Activated CD8-positive, alpha-beta T cell treated with anti-CD3 and anti-CD28 coated beads, Interleukin-2, amount 10 ng/mL, durations not matched to agents 7 days and 5 days (primary cell): ENCODE results near the gene CPEB4. TPM values are rescaled to one million over a fixed set of nuclear protein-coding genes. Genes with fewer than 3 reads are reported as not detected.

Experiments used
- ATAC-seq: fragments of 150-1000 bp; cut with Tn5 transposase; one replicate; pipeline ENCODE4 v1.10.0; 2021; ENCODE audit warnings: moderate library complexity
- CTCF ChIA-PET: fragments of 350-600 bp; sonication (Branson Sonifier 250); formaldehyde crosslinking; loops from one replicate; lab custom pipeline; 2021; ENCODE audit warnings: antibody characterized with exemption; lab: Charles Lee
- POLR2A ChIA-PET: fragments of 350-600 bp; sonication (Branson Sonifier 250); formaldehyde crosslinking; loops from one replicate; lab custom pipeline; 2021; ENCODE audit warnings: antibody characterized with exemption; lab: Charles Lee
- DNase-seq: peaks from one replicate; pipeline ENCODE4 v3.0.0-alpha.2; 2020
- H3K27ac Mint-ChIP-seq: one replicate; pipeline ENCODE4 v1.8.0; 2021; ENCODE audit warnings: mild to moderate bottlenecking, mixed read lengths
- H3K27me3 Mint-ChIP-seq: one replicate; pipeline ENCODE4 v1.8.0; 2021; ENCODE audit warnings: low read depth, mixed read lengths
- H3K36me3 Mint-ChIP-seq: one replicate; pipeline ENCODE4 v1.8.0; 2021; ENCODE audit warnings: low read depth, mixed read lengths
- H3K4me1 Mint-ChIP-seq: one replicate; pipeline ENCODE4 v1.8.0; 2021; ENCODE audit warnings: low read depth, mixed read lengths
- H3K4me3 Mint-ChIP-seq: one replicate; pipeline ENCODE4 v1.8.0; 2021; ENCODE audit warnings: mild to moderate bottlenecking, mixed read lengths
- H3K9me3 Mint-ChIP-seq: one replicate; pipeline ENCODE4 v1.8.0; 2022; ENCODE audit warnings: mixed read lengths; ENCODE audit not compliant: insufficient read depth
- total RNA-seq, 2 experiments: library from RNA; stranded (reverse); gene quantifications; one replicate each; pipeline ENCODE4 v1.2.3, GENCODE V29; 2021

Gene CPEB4
- total RNA-seq, 2 experiments from 2014 or later = 10.5 to 12.3 TPM

DNA sequence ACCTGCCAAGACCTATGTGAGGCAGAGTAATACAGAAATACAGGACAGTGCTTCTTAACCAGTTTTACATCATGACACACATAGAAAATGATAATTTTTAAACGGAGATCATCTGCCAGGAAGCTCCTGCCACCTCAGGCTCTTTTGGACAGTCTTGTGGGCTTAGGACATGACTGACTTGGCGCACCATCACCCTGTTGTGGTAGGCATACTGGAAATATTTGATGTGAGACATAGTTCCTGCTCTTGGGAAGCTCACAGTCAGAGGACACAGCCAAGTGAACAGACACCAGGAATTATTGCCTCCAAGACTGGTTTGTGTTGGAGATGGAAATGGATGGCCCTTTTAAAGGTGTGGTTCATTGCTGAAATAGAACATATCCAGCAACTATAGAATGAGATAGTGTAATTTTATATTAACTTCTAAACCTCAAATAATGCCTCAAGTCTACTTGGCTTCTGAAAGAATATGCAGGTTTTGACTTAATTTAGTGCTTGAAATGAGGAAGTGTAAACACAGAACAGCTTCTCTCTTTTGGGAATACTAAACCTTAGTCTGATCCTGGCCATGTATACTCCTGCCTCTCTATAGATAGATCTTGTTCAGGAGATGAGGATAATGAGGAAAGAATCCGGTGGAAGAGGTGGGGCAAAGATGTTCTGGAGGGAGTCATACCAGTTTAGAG is 19.7 kb downstream of the CPEB4 start:
- Mint-ChIP-seq H3K27ac (no peak overlapping the region), H3K36me3 (peaks cover 4% of the 10 kb centered on the region), H3K27me3 (no peaks in the 10 kb centered on the region), H3K9me3 (no peaks in the 10 kb centered on the region), H3K4me1 (peaks cover 7% of the 10 kb centered on the region), H3K4me3 (no peak overlapping the region)
- POLR2A ChIA-PET = no interaction called here
- DNase-seq (no peak), ATAC-seq (no peak)
- CTCF ChIA-PET = interaction anchor here (2.1 kb wide), 1 partner anchor 17 kb away, joined by 6 read pairs; no protein-coding TSS in a partner anchor

GRCh38 chr5:173909199-173909598 is 21.1 kb downstream of the CPEB4 start:
- no peaks in the 10 kb centered on the region for H3K4me1 Mint-ChIP-seq
- no peak overlapping the region for H3K27ac Mint-ChIP-seq
- ChIA-PET CTCF (interaction anchor here (2.1 kb wide), 1 partner anchor 16 kb away, joined by 6 read pairs; no protein-coding TSS in a partner anchor), POLR2A (no interaction called here)
- DNase-seq = no peak
- no peak overlapping the region for H3K4me3 Mint-ChIP-seq
- H3K9me3 Mint-ChIP-seq = no peaks in the 10 kb centered on the region
- peaks cover 4% of the 10 kb centered on the region for H3K36me3 Mint-ChIP-seq
- no peak for ATAC-seq
- H3K27me3 Mint-ChIP-seq = no peaks in the 10 kb centered on the region

- no peaks in the 10 kb centered on the region for H3K27me3 Mint-ChIP-seq
- POLR2A ChIA-PET = no interaction called here
These were observed 22.1 kb downstream of the CPEB4 start for GRCh38 chr5:173910215-173910614.

DNA sequence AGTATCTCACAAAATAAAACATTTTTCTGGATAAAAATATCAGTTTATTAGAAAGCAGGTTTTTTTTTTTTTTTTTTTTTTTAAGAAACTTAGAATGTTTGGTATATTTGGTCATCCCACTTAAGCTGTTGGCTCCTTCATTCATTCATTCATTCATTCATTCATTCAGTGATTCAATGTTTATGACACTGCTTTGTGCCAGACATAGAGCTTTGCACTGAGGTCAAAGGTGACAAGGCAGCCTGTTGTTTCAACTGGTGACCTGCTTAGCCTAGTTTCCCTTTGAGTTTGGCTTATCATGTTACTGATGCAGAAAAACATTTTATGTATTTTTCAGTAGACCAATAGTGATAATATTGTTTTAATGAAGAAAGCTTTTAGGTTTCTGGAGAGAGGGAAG is 23.5 kb downstream of the CPEB4 start:
- ChIA-PET POLR2A (no interaction called here), CTCF (interaction anchor here (0.7 to 1.3 kb wide), 4 partner anchors 8 to 125 kb away, joined by 3 to 4 read pairs (median 3); no protein-coding TSS in a partner anchor)
- Mint-ChIP-seq H3K4me1 (no peaks in the 10 kb centered on the region), H3K36me3 (peaks cover 6% of the 10 kb centered on the region), H3K9me3 (no peaks in the 10 kb centered on the region), H3K4me3 (no peak overlapping the region), H3K27me3 (no peaks in the 10 kb centered on the region), H3K27ac (no peak overlapping the region)
- DNase-seq (no peak), ATAC-seq (no peak)

More at GRCh38 chr5:173910215-173910614, 22.1 kb downstream of the CPEB4 start:
- no peaks in the 10 kb centered on the region for H3K4me1 Mint-ChIP-seq
- peaks cover 4% of the 10 kb centered on the region for H3K36me3 Mint-ChIP-seq
- no peak overlapping the region for H3K4me3 Mint-ChIP-seq
- no peak overlapping the region for H3K27ac Mint-ChIP-seq
- DNase-seq = no peak
- no peaks in the 10 kb centered on the region for H3K9me3 Mint-ChIP-seq
- ATAC-seq = no peak
- CTCF ChIA-PET = no interaction called here

- H3K4me1 Mint-ChIP-seq = no peaks in the 10 kb centered on the region
- ChIA-PET POLR2A (no interaction called here), CTCF (interaction anchor here (1.1 to 2.6 kb wide), 3 partner anchors 10 to 12 kb away, joined by 3 to 19 read pairs (median 4); no protein-coding TSS in a partner anchor)
- DNase-seq = no peak
- H3K27me3 Mint-ChIP-seq = no peaks in the 10 kb centered on the region
- no peak overlapping the region for H3K27ac Mint-ChIP-seq
- peaks cover 6% of the 10 kb centered on the region for H3K36me3 Mint-ChIP-seq
- H3K9me3 Mint-ChIP-seq = no peaks in the 10 kb centered on the region
- ATAC-seq = no peak
- H3K4me3 Mint-ChIP-seq = no peak overlapping the region
These were observed 25.7 kb downstream of the CPEB4 start for GRCh38 chr5:173913686-173914321.

DNA sequence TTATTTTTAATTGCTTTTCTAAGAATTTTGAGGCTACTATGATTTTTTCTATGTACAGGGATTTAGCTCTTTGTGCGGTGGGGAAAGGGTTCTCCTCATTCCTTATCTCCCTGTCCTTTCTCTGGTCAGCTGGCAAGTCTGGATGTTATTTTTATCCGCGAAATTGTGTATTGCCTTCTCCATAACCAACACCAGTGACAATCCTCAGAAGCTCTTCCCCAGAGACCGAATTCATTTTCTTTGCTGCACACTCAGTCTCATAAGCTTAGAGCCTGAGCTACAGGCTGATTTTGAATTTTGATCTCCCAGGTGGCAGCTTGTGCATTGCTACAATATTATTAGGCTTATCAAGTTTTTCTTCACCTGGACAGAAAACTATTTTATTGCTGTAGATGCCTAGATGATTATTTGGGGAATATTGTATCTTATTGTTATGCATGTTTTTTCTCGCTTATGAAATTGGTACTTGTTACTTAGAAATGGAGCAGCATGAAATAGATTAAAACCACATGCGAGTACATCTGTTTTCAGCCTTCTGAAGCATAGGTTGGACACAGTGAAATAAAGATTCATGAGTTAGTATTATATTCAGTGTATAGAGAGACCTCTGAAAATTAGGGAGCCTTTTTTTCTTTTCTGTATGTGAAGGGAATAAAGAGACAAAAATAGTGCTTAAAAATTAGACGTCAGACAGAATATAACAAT is 27.3 kb downstream of the CPEB4 start:
- H3K9me3 Mint-ChIP-seq = no peaks in the 10 kb centered on the region
- no peaks in the 10 kb centered on the region for H3K4me1 Mint-ChIP-seq
- ChIA-PET CTCF (interaction anchor here (0.6 to 2.6 kb wide), 3 partner anchors 10 to 31 kb away, joined by 3 to 19 read pairs (median 5); no protein-coding TSS in a partner anchor), POLR2A (no interaction called here)
- no peak overlapping the region for H3K27ac Mint-ChIP-seq
- peaks cover 6% of the 10 kb centered on the region for H3K36me3 Mint-ChIP-seq
- DNase-seq (no peak), ATAC-seq (no peak)
- H3K4me3 Mint-ChIP-seq = no peak overlapping the region
- no peaks in the 10 kb centered on the region for H3K27me3 Mint-ChIP-seq

DNA sequence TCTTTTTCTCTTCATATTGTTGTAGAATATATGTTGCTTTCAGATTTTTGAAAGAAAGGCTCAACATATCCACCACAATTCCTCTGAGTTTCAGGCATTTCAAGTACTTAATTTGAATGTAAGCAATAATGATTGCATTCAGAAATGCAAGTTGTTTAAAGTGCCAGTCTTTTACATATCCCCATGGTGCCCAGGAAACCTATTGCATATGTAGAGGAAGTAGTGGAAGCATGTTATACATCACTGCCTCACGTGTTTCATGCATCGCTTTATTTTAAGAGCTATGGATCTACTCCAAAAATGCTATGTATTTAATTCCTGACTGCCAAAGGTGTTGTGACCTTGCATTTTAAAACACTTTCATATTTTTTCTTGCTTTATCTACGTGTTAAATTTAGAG is 28.1 kb downstream of the CPEB4 start:
- no peak overlapping the region for H3K27ac Mint-ChIP-seq
- POLR2A ChIA-PET = interaction anchor here (2.1 kb wide), 1 partner anchor 31 kb away, joined by 7 read pairs; no protein-coding TSS in a partner anchor
- ATAC-seq (no peak), DNase-seq (no peak)
- H3K4me1 Mint-ChIP-seq = no peaks in the 10 kb centered on the region
- no peak overlapping the region for H3K4me3 Mint-ChIP-seq
- no peaks in the 10 kb centered on the region for H3K9me3 Mint-ChIP-seq
- no peaks in the 10 kb centered on the region for H3K27me3 Mint-ChIP-seq
- H3K36me3 Mint-ChIP-seq = peaks cover 6% of the 10 kb centered on the region
- CTCF ChIA-PET = interaction anchor here (1.1 to 1.5 kb wide), 2 partner anchors 298 to 300 kb away, joined by 3 to 4 read pairs; no protein-coding TSS in a partner anchor

GRCh38 chr5:173917788-173918786 is 29.9 kb downstream of the CPEB4 start:
- H3K4me1 Mint-ChIP-seq = peaks cover 6% of the 10 kb centered on the region
- ATAC-seq (peak; percentile 97), DNase-seq (peak; percentile 69)
- H3K27me3 Mint-ChIP-seq = no peaks in the 10 kb centered on the region
- peaks cover 5% of the 10 kb centered on the region for H3K36me3 Mint-ChIP-seq
- POLR2A ChIA-PET = interaction anchor here (1.0 to 2.1 kb wide), 6 partner anchors 30 to 300 kb away, joined by 3 to 17 read pairs (median 3); partner anchors contain the start of gene CPEB4
- no peak overlapping the region for H3K27ac Mint-ChIP-seq
- CTCF ChIA-PET = interaction anchor here (0.8 to 2.0 kb wide), 13 partner anchors 11 to 1547 kb away, joined by 3 to 19 read pairs (median 3); partner anchors contain the start of genes BOD1 and CPEB4
- H3K4me3 Mint-ChIP-seq = no peak overlapping the region
- no peaks in the 10 kb centered on the region for H3K9me3 Mint-ChIP-seq

- ChIA-PET CTCF (interaction anchor here (2.0 kb wide), 1 partner anchor 303 kb away, joined by 19 read pairs; the partner anchor contains the start of gene BOD1), POLR2A (no interaction called here)
- H3K4me3 Mint-ChIP-seq = no peak overlapping the region
- H3K27me3 Mint-ChIP-seq = no peaks in the 10 kb centered on the region
- H3K9me3 Mint-ChIP-seq = no peaks in the 10 kb centered on the region
- H3K4me1 Mint-ChIP-seq = peaks cover 6% of the 10 kb centered on the region
- peaks cover 5% of the 10 kb centered on the region for H3K36me3 Mint-ChIP-seq
- DNase-seq (no peak), ATAC-seq (no peak)
- no peak overlapping the region for H3K27ac Mint-ChIP-seq
These were observed 31.3 kb downstream of the CPEB4 start for GRCh38 chr5:173919443-173919842.

DNA sequence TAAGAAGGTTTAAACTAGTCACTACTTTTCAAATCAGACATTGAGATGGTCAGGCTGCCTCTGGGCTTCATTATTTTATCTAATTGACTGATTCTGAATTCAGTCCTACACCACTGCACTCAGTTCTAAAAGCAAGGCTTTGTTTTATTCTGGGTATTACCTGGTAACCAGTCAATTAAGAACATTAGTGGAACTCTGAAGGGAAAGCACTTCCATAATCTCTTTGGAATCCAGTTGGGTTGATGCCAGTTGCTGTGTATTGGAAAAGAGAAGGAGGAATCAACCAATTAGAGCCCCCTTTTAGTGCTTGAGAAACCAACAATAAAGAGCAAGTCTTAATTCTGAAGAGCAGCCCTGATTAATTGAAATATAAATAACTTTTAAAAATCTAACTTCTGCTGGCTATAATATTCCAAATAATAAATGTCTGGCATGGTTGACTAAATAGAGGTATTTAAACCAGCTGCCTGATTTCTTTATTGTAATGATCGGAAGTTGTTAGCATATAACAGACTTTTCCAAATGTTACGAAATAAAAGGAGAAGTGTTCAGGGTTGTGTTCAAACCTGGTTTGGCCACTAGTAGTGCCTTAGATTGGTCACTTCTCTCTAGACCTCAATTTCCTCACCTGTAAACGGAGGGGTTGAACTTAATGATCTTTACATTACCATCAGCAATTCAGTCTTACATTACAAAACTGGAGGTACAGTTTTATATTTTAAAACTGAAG is 32.0 kb downstream of the CPEB4 start:
- no peak for DNase-seq
- no peaks in the 10 kb centered on the region for H3K9me3 Mint-ChIP-seq
- CTCF ChIA-PET = no interaction called here
- no peak overlapping the region for H3K4me3 Mint-ChIP-seq
- peaks cover 5% of the 10 kb centered on the region for H3K36me3 Mint-ChIP-seq
- no peak for ATAC-seq
- no peak overlapping the region for H3K27ac Mint-ChIP-seq
- no peaks in the 10 kb centered on the region for H3K27me3 Mint-ChIP-seq
- POLR2A ChIA-PET = no interaction called here
- H3K4me1 Mint-ChIP-seq = peaks cover 6% of the 10 kb centered on the region
